ENCODE results near the gene SPRY2. TPM values are rescaled to one million over a fixed set of nuclear protein-coding genes. Genes with fewer than 3 reads are reported as not detected.

The SPRY2 gene
- total RNA-seq, result 11.3 TPM

GRCh38 chr13:80341101-80341755, at the start of gene SPRY2:
SPRY2 (minus strand) TSS chr13:80341126; CDS start chr13:80337705, 3,421 bp downstream.
- ATAC-seq, result peak; percentile 69
- DNase-seq (ENCODE audit: low spot score), result peak; percentile 96

- ATAC-seq, result no peak
- no peak for DNase-seq (ENCODE audit: low spot score)
These were observed 49.4 kb upstream of the SPRY2 start for GRCh38 chr13:80390338-80390737.

GRCh38 chr13:80389073-80390038, 48.4 kb upstream of the SPRY2 start:
- no peak for DNase-seq (ENCODE audit: low spot score)
- ATAC-seq, result peak; percentile 38

- DNase-seq (ENCODE audit: low spot score) (no peak), ATAC-seq (no peak)
These were observed 47.6 kb upstream of the SPRY2 start for GRCh38 chr13:80388506-80388905.

GRCh38 chr13:80386592-80386991, 45.7 kb upstream of the SPRY2 start:
- DNase-seq (ENCODE audit: low spot score) (no peak), ATAC-seq (no peak)

- ATAC-seq (no peak), DNase-seq (ENCODE audit: low spot score) (no peak)
These were observed 45.1 kb upstream of the SPRY2 start for GRCh38 chr13:80386002-80386401.

GRCh38 chr13:80382576-80382975, 41.6 kb upstream of the SPRY2 start:
- ATAC-seq (peak; percentile 72), DNase-seq (ENCODE audit: low spot score) (no peak)

- ATAC-seq, result peak; percentile 25
- no peak for DNase-seq (ENCODE audit: low spot score)
These were observed 38.3 kb upstream of the SPRY2 start for GRCh38 chr13:80379245-80379644.

- DNase-seq (ENCODE audit: low spot score) (no peak), ATAC-seq (no peak)
These were observed 35.6 kb upstream of the SPRY2 start for GRCh38 chr13:80376554-80376953.

GRCh38 chr13:80374901-80375300, 34.0 kb upstream of the SPRY2 start:
- no peak for DNase-seq (ENCODE audit: low spot score)
- ATAC-seq, result no peak

GRCh38 chr13:80374444-80374843, 33.5 kb upstream of the SPRY2 start:
- DNase-seq (ENCODE audit: low spot score) (no peak), ATAC-seq (no peak)

GRCh38 chr13:80371840-80372509, 31.0 kb upstream of the SPRY2 start:
- DNase-seq (ENCODE audit: low spot score), result no peak
- peak; percentile 33 for ATAC-seq

- DNase-seq (ENCODE audit: low spot score), result no peak
- ATAC-seq, result no peak
These were observed 26.5 kb upstream of the SPRY2 start for GRCh38 chr13:80367473-80367872.

GRCh38 chr13:80363890-80364503, 23.1 kb upstream of the SPRY2 start:
- DNase-seq (ENCODE audit: low spot score) (no peak), ATAC-seq (peak; percentile 76)

GRCh38 chr13:80362481-80362880, 21.6 kb upstream of the SPRY2 start:
- DNase-seq (ENCODE audit: low spot score) (no peak), ATAC-seq (no peak)

- no peak for DNase-seq (ENCODE audit: low spot score)
These were observed 21.0 kb upstream of the SPRY2 start for GRCh38 chr13:80361883-80362327.

GRCh38 chr13:80361298-80361697, 20.4 kb upstream of the SPRY2 start:
- DNase-seq (ENCODE audit: low spot score), result no peak
- no peak for ATAC-seq

More at GRCh38 chr13:80361883-80362327, 21.0 kb upstream of the SPRY2 start:
- no peak for ATAC-seq

- no peak for ATAC-seq
- DNase-seq (ENCODE audit: low spot score), result no peak
These were observed 19.5 kb upstream of the SPRY2 start for GRCh38 chr13:80360453-80360800.

- DNase-seq (ENCODE audit: low spot score), result no peak
- ATAC-seq, result no peak
These were observed 19.0 kb upstream of the SPRY2 start for GRCh38 chr13:80359778-80360452.

GRCh38 chr13:80359414-80359777, 18.5 kb upstream of the SPRY2 start:
- no peak for DNase-seq (ENCODE audit: low spot score)
- no peak for ATAC-seq

Measured in left lobe of liver (tissue), 2 donors.